Body of pancreas (tissue), 4 donors: ENCODE measurements around the gene STPG3. TPM values are rescaled to one million over a fixed set of nuclear protein-coding genes. Genes with fewer than 3 reads are reported as not detected.

Experiments used
- ATAC-seq: fragments of 150-250 bp; one replicate; pipeline ENCODE4 v1.9.1; 2016
- DNase-seq, 4 donors: peaks; one replicate each; pipeline ENCODE4 v3.0.0-alpha.2; 2019
- H3K27ac ChIP-seq, 4 donors: fragments of 200-600 bp; sonication (generic); 1 replicate in 3 of 4; 2 replicates in 1 of 4; pipeline versions ENCODE4 v1.5.1 to v1.6.1; 2016 to 2019; ENCODE audit warnings: mild to moderate bottlenecking in 1 of 4, mixed read lengths in 1 of 4, moderate library complexity in 1 of 4
- H3K27me3 ChIP-seq, 2 donors: fragments of 200-600 bp; sonication (generic); one replicate each; pipeline ENCODE4 v1.6.0; 2016; ENCODE audit warnings: mild to moderate bottlenecking in 1 of 2
- H3K36me3 ChIP-seq, 2 donors: fragments of 200-600 bp; sonication (generic); replicated peaks in 1 of 2; 2 replicates each; pipeline ENCODE4 v1.5.1; 2016; ENCODE audit warnings: low read depth in 2 of 2; ENCODE audit not compliant: insufficient read depth in 1 of 2
- H3K4me1 ChIP-seq: fragments of 200-600 bp; sonication (generic); one replicate; pipeline ENCODE4 v1.6.0; 2016
- H3K4me3 ChIP-seq, 2 donors: fragments of 200-600 bp; sonication (generic); 1 replicate in 1 of 2; 2 replicates in 1 of 2; pipeline ENCODE4 v1.5.1; 2016 to 2019
- H3K9me3 ChIP-seq, 3 donors: fragments of 200-600 bp; sonication (generic); 1 replicate in 2 of 3; 2 replicates in 1 of 3; pipeline ENCODE4 v1.5.1; 2016
- POLR2A ChIP-seq, 3 donors: fragments of 450-650 bp; IDR thresholded peaks; one replicate each; pipeline ENCODE4 v1.6.1; 2016; ENCODE audit warnings: antibody characterized with exemption in 3 of 3, mild to moderate bottlenecking in 2 of 3
- WGBS, 2 donors: methylation state at CpG; one replicate each; pipeline ENCODE4 v1.1.5; 2017; 5-methylcytosine and 5-hydroxymethylcytosine counted together
- intact Hi-C: fragments of 100-400 bp; cut with DNase I; formaldehyde crosslinking; loops from one replicate; pipeline ENCODE4 v1.15.1; 2023
- total RNA-seq, 2 donors: library from RNA; depleted of rRNA; stranded (reverse); fragments of >200 nt; gene quantifications; one replicate each; pipeline ENCODE4 v1.1.0, GENCODE V29; 2016
- TF ChIP-seq, protein P1 (sequence below), 7 experiments: fragments of 450-650 bp in 4 of 7; fragments of 200-600 bp in 3 of 7; sonication (generic) in 3 of 7; IDR thresholded peaks; one replicate each; pipeline ENCODE4 v1.5.1; 2016 to 2019; ENCODE audit warnings: antibody characterized with exemption in 7 of 7

The STPG3 gene
- total RNA-seq, 2 donors from 2014 or later = not detected

DNA sequence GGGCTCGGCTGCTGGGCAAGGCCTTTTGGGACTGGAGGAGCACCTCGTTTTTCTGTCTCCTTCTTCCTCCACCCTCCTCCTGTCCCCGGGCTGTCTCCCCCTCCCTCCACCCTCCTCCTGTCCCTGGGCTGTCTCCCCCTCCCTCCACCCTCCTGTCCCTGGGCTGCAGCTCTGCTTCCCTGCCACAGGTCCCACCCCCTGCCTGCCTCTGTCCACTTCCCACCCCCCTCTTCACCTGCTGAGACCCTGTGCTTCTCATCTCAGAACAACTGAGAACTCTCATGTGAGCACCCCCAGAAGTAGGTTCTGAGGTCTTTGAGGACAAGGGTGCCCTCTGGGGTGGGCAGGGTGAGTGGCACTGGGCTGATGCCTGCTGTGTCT, 20.6 kb downstream of the STPG3 start:
- TF ChIP-seq, protein P1, sequence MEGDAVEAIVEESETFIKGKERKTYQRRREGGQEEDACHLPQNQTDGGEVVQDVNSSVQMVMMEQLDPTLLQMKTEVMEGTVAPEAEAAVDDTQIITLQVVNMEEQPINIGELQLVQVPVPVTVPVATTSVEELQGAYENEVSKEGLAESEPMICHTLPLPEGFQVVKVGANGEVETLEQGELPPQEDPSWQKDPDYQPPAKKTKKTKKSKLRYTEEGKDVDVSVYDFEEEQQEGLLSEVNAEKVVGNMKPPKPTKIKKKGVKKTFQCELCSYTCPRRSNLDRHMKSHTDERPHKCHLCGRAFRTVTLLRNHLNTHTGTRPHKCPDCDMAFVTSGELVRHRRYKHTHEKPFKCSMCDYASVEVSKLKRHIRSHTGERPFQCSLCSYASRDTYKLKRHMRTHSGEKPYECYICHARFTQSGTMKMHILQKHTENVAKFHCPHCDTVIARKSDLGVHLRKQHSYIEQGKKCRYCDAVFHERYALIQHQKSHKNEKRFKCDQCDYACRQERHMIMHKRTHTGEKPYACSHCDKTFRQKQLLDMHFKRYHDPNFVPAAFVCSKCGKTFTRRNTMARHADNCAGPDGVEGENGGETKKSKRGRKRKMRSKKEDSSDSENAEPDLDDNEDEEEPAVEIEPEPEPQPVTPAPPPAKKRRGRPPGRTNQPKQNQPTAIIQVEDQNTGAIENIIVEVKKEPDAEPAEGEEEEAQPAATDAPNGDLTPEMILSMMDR (IDR thresholded peaks at IDR 0.05) = no peak
- TF ChIP-seq POLR2A (IDR thresholded peaks at IDR 0.05) = no peak
- 49 to 55% methylated on average over 3 of the region's 3 CpGs for WGBS, 2 donors
- H3K27ac ChIP-seq = no peak overlapping the region
- ATAC-seq (no peak), DNase-seq (no peak)
- H3K36me3 ChIP-seq = peaks cover 2 to 7% of the 10 kb centered on the region in 2 donors
- H3K9me3 ChIP-seq = no peaks in the 10 kb centered on the region
- intact Hi-C loops = no loop called here
- H3K4me1 ChIP-seq = peaks cover 53% of the 10 kb centered on the region
- no peaks in the 10 kb centered on the region for H3K27me3 ChIP-seq
- H3K4me3 ChIP-seq = no peak overlapping the region

DNA sequence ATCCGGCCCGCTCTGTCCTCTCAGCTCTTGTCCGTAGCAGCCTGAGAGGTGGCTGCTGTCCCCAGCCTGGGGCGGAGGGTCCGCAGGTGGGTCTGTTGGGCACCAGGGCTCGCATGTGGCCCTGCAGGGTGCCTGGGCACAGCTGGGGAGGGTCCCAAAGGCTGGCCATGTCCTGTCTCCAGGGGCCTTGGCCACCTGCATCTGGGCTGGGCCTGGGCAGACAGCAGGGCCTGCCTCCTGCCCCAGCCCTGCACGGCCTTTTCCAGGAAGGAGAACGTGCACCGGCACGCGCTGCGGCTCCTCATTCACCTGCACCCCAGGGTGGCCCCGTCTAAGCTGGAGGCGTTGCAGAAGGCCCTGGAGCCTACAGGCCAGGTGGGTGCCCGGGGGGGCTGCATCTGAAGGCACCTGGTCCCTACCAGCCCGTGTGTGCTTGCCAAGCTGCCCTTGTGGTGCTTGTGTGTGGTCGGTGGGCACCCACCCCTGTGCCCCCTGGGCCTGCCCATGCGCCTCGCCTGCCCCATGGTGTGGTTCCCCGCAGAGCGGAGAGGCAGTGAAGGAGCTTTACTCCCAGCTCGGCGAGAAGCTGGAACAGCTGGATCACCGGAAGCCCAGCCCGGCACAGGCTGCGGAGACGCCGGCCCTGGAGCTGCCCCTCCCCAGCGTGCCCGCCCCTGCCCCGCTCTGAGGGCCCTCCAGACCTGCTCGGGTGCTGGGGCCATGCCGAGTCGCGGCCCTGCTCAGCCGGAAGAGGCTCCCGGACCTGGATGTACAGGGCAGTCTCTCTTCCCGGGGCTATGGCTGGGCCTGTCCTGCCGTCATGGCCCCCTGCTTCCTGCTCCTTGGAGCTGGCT, 21.4 kb downstream of the STPG3 start:
- Histone ChIP-seq H3K4me3 (no peak overlapping the region), H3K27ac (no peak overlapping the region), H3K36me3 (peaks cover 2 to 7% of the 10 kb centered on the region in 2 donors), H3K4me1 (peaks cover 60% of the 10 kb centered on the region), H3K9me3 (no peaks in the 10 kb centered on the region), H3K27me3 (no peaks in the 10 kb centered on the region)
- WGBS, 2 donors = 91 to 99% methylated on average over 14 to 31 of the region's 39 CpGs
- TF ChIP-seq, protein P1 (IDR thresholded peaks at IDR 0.05) = no peak
- TF ChIP-seq POLR2A (IDR thresholded peaks at IDR 0.05) = no peak
- DNase-seq (peak in 1 of 4 donors; percentile 14), ATAC-seq (no peak)
- intact Hi-C loops = no loop called here

DNA sequence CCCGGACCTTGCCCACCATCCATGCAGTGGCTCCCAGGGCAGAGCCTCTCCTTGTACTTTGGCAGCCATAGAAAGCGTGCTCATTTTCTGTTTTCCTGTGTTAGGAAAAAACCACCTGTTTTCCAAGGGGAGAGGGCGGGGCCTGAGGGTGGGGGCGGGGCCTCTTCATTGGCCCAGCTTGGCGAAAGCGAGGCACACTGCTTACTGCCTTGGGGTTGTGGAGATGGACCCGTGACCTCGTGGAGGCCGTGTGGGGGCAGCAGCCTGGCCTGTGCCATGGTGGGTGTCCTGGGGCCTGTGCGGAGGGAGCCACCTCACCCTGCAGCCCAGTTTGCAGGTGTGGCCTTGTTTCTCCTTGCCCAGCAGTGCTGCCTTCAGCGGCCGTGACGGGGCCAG, 22.0 kb downstream of the STPG3 start:
- Histone ChIP-seq H3K27ac (no peak overlapping the region), H3K4me3 (no peak overlapping the region), H3K36me3 (peaks cover 2 to 7% of the 10 kb centered on the region in 2 donors), H3K9me3 (no peaks in the 10 kb centered on the region), H3K27me3 (no peaks in the 10 kb centered on the region), H3K4me1 (peaks cover 55% of the 10 kb centered on the region)
- ATAC-seq = no peak
- DNase-seq = peak in 1 of 4 donors; percentile 20
- intact Hi-C loops = no loop called here
- WGBS, 2 donors = 56 to 61% methylated on average over 10 to 13 of the region's 13 CpGs
- TF ChIP-seq, protein P1 (IDR thresholded peaks at IDR 0.05) = no peak
- no peak for TF ChIP-seq POLR2A (IDR thresholded peaks at IDR 0.05)

DNA sequence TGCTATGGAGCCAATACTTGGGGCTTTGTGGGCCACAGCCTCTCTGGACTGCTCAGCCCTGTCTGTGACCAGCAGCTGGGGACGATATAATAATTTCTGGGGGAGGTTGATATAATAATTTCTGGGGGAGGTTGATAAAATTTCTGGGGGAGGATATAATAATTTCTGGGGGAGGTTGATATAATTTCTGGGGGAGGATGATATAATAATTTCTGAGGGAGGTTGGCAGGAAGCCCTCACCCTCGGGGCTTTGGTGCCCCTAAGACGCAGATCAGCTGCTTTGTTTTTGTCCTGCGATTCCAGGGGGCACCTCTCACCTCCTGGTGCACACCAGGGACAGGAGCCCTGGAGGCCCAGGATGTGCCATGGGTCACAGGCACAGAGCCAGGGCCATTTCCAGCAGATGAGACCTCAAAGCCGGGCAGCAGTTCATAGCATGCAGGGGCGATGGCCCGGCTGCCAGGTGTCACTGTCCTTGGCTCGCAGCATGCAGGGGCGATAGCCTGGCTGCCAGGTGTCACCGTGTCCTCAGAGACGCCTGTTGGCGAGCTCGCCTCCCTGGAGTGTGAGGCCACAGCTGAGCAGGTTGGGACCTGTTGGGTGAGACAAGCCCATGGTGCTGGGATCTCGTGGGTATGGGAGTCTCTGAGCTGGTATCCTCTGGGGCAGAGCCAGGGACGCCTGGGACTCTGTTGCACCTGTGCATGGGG, 22.7 kb downstream of the STPG3 start:
- peak overlapping the region in 2 of 4 donors; percentile 28 to 58 for H3K27ac ChIP-seq
- no peaks in the 10 kb centered on the region for H3K9me3 ChIP-seq
- H3K27me3 ChIP-seq = no peaks in the 10 kb centered on the region
- H3K4me3 ChIP-seq = no peak overlapping the region
- peaks cover 48% of the 10 kb centered on the region for H3K4me1 ChIP-seq
- intact Hi-C loops = no loop called here
- 39 to 92% methylated on average over 4 to 15 of the region's 15 CpGs for WGBS, 2 donors
- peaks cover 2 to 7% of the 10 kb centered on the region in 2 donors for H3K36me3 ChIP-seq
- DNase-seq = peak in 1 of 4 donors; percentile 43
- TF ChIP-seq POLR2A (IDR thresholded peaks at IDR 0.05) = no peak
- TF ChIP-seq, protein P1 (IDR thresholded peaks at IDR 0.05) = no peak
- no peak for ATAC-seq
